A549 (cell line): ENCODE data around the gene ANKRD40. TPM values are rescaled to one million over a fixed set of nuclear protein-coding genes. Genes with fewer than 3 reads are reported as not detected.
"Not testable (repeated sequence)": the region's sequence is repeated elsewhere in the genome, so short reads cannot be mapped to it uniquely, and the experiment has no call there.

Experiments
- ATAC-seq, 2 experiments: fragments of 200-7000 bp in 1 of 2; fragments of >200 bp in 1 of 2; cut with Nextera tagmentation in 1 of 2; cut with Tn5 transposase in 1 of 2; 3 replicates each; pipeline versions ENCODE4 v1.8.0 to v1.9.1; 2018 to 2020; ENCODE audit warnings: mild to moderate bottlenecking in 1 of 2, moderate library complexity in 1 of 2
- CTCF ChIA-PET: fragments of 300-600 bp; sonication (Branson Sonifier 250); formaldehyde crosslinking; extraction: SDS; loops from one replicate; lab custom pipeline; 2021; ENCODE audit warnings: antibody characterized with exemption, inconsistent platforms; lab: Yijun Ruan, JAX
- POLR2A ChIA-PET: fragments of 350-600 bp; formaldehyde crosslinking; extraction: SDS; loops from one replicate; lab custom pipeline; 2021; ENCODE audit warnings: antibody characterized with exemption, inconsistent platforms; lab: Yijun Ruan, JAX
- DNase-seq, 2 experiments: peaks; one replicate each; pipeline versions ENCODE4 v3.0.0 to v3.0.0-alpha.2; 2011 to 2016; ENCODE audit warnings: low read depth in 1 of 2, low spot score in 1 of 2
- FAIRE-seq: peaks from 2 replicates; lab custom pipeline; 2011; peaks lifted over from hg19 to GRCh38; lab: Jason Lieb, UNC
- H3K27ac ChIP-seq, 2 experiments: fragments of >200 bp; sonication (Bioruptor Twin); formaldehyde crosslinking; 3 replicates each; pipeline ENCODE4 v1.5.1; 2016 to 2017
- H3K4me1 ChIP-seq: fragments of >200 bp; sonication (Bioruptor Twin); formaldehyde crosslinking; 3 replicates; pipeline ENCODE4 v1.6.1; 2016
- H3K4me2 ChIP-seq: fragments of >200 bp; sonication (Bioruptor Twin); formaldehyde crosslinking; 3 replicates; pipeline ENCODE4 v1.6.1; 2016
- H3K4me3 ChIP-seq: fragments of >200 bp; sonication (Bioruptor Twin); formaldehyde crosslinking; 3 replicates; pipeline ENCODE4 v1.5.1; 2016
- H3K9me3 ChIP-seq: fragments of >200 bp; sonication (Bioruptor Twin); formaldehyde crosslinking; 3 replicates; pipeline ENCODE4 v1.6.1; 2016
- CBX2 ChIP-seq: fragments of 200-600 bp; sonication (generic); IDR thresholded peaks from 2 replicates; pipeline ENCODE4 v1.6.1; 2016; ENCODE audit warnings: low read depth, mild to moderate bottlenecking, borderline replicate concordance
- CEBPB ChIP-seq, 2 experiments: fragments of >200 bp in 1 of 2; sonication (Bioruptor Twin) in 1 of 2; formaldehyde crosslinking in 1 of 2; IDR thresholded peaks; 2 replicates each; pipeline ENCODE4 v1.6.1; 2012 to 2016
- CHD4 ChIP-seq: fragments of 200-600 bp; sonication (generic); IDR thresholded peaks from 2 replicates; pipeline ENCODE4 v1.6.1; 2016; ENCODE audit warnings: antibody characterized with exemption, mild to moderate bottlenecking, borderline replicate concordance
- EP300 ChIP-seq, 2 experiments: fragments of >200 bp; sonication (Bioruptor Twin); formaldehyde crosslinking; IDR thresholded peaks; 2 replicates in 1 of 2; 3 replicates in 1 of 2; pipeline ENCODE4 v1.6.1; 2016 to 2017
- FOSB ChIP-seq: fragments of 250-450 bp; sonication (Bioruptor Pico); IDR thresholded peaks from 2 replicates; pipeline ENCODE4 v1.5.0; 2020; ENCODE audit warnings: mild to moderate bottlenecking, moderate library complexity
- FOSL2 ChIP-seq, 2 experiments: fragments of 450-650 bp in 1 of 2; fragments of >200 bp in 1 of 2; sonication (Bioruptor Twin) in 1 of 2; formaldehyde crosslinking; IDR thresholded peaks; 2 replicates each; pipeline versions ENCODE4 v1.5.0 to v1.6.1; 2016 to 2020; ENCODE audit warnings: mild to moderate bottlenecking in 1 of 2, moderate library complexity in 1 of 2
- GATA3 ChIP-seq: IDR thresholded peaks from 2 replicates; pipeline ENCODE4 v1.6.1; 2012; ENCODE audit warnings: borderline replicate concordance
- HDAC2 ChIP-seq: fragments of 200-600 bp; sonication (generic); IDR thresholded peaks from 2 replicates; pipeline ENCODE4 v1.6.1; 2016
- HOXA7 ChIP-seq: fragments of 250-450 bp; sonication (Bioruptor Pico); IDR thresholded peaks from 2 replicates; pipeline ENCODE4 v1.5.0; 2020; ENCODE audit warnings: mild to moderate bottlenecking, moderate library complexity
- HOXB13 ChIP-seq: fragments of 250-450 bp; sonication (Bioruptor Pico); IDR thresholded peaks from 2 replicates; pipeline ENCODE4 v1.5.0; 2020; ENCODE audit warnings: low read depth, mild to moderate bottlenecking, moderate library complexity
- JUN ChIP-seq, 2 experiments: fragments of >200 bp; sonication (Bioruptor Twin); formaldehyde crosslinking; IDR thresholded peaks; 2 replicates in 1 of 2; 3 replicates in 1 of 2; pipeline ENCODE4 v1.6.1; 2016 to 2017
- MAFK ChIP-seq: fragments of 450-650 bp; IDR thresholded peaks from 2 replicates; pipeline ENCODE4 v1.6.1; 2014; ENCODE audit not compliant: partially characterized antibody
- MYC ChIP-seq: IDR thresholded peaks from 2 replicates; pipeline ENCODE4 v1.6.1; 2012; ENCODE audit warnings: mild to moderate bottlenecking, inconsistent platforms, low read length, improper control_type of control experiment, borderline replicate concordance
- NR3C1 ChIP-seq: fragments of >200 bp; sonication (Bioruptor Twin); formaldehyde crosslinking; IDR thresholded peaks from 3 replicates; pipeline ENCODE4 v1.6.1; 2017
- PHF8 ChIP-seq: fragments of 200-600 bp; sonication (generic); IDR thresholded peaks from 2 replicates; pipeline ENCODE4 v1.6.1; 2016; ENCODE audit warnings: low read depth, mild to moderate bottlenecking, antibody characterized with exemption, moderate library complexity, borderline replicate concordance
- RCOR1 ChIP-seq: fragments of 150-350 bp; IDR thresholded peaks from 2 replicates; pipeline ENCODE4 v1.6.1; 2014; ENCODE audit warnings: antibody characterized with exemption, low read length, low read depth
- RNF2 ChIP-seq: fragments of 200-600 bp; sonication (generic); IDR thresholded peaks from 2 replicates; pipeline ENCODE4 v1.6.1; 2016; ENCODE audit warnings: low read depth, mild to moderate bottlenecking, antibody characterized with exemption, moderate library complexity, borderline replicate concordance
- SMC3 ChIP-seq: fragments of >200 bp; sonication (Bioruptor Twin); formaldehyde crosslinking; IDR thresholded peaks from 3 replicates; pipeline ENCODE4 v1.6.1; 2018; ENCODE audit warnings: inconsistent platforms
- TP53 ChIP-seq: fragments of 250-450 bp; sonication (Bioruptor Pico); IDR thresholded peaks from 2 replicates; pipeline ENCODE4 v1.5.0; 2021; ENCODE audit warnings: mild to moderate bottlenecking, moderate library complexity
- ZNF302 ChIP-seq: fragments of 250-450 bp; sonication (Bioruptor Pico); IDR thresholded peaks from 2 replicates; pipeline ENCODE4 v1.9.0; 2021; ENCODE audit warnings: inconsistent platforms, mild to moderate bottlenecking, moderate library complexity
- ZSCAN20 ChIP-seq: fragments of 250-450 bp; sonication (Bioruptor Pico); IDR thresholded peaks from 2 replicates; pipeline ENCODE4 v1.8.0; 2022; ENCODE audit warnings: mild to moderate bottlenecking, moderate library complexity
- WGBS: methylation state at CpG from one replicate; pipeline ENCODE4 v1.1.6; 2017; ENCODE audit errors: missing lambda C conversion rate; 5-methylcytosine and 5-hydroxymethylcytosine counted together
- polyA plus RNA-seq, 4 experiments: library from polyadenylated mRNA; depleted of rRNA in 3 of 4; stranded (reverse); fragments of >200 nt; fragmentation: RNase III in 1 of 4; extraction: RNeasy Plus Mini Kit Qiagen cat#74134 plus additional on column Dnase treatment in 1 of 4; gene quantifications; 2 replicates in 3 of 4; 3 replicates in 1 of 4; pipeline ENCODE4 v1.2.3, GENCODE V29; 2011 to 2017
- TF ChIP-seq, protein P1 (sequence below): fragments of >200 bp; sonication (Bioruptor Twin); formaldehyde crosslinking; IDR thresholded peaks from 3 replicates; pipeline ENCODE4 v1.5.1; 2016
- TF ChIP-seq, protein P2 (sequence below): fragments of >200 bp; sonication (Bioruptor Twin); formaldehyde crosslinking; IDR thresholded peaks from 2 replicates; pipeline ENCODE4 v1.6.1; 2016
- TF ChIP-seq, protein P3 (sequence below): fragments of 150-350 bp; IDR thresholded peaks from 2 replicates; pipeline ENCODE4 v1.6.1; 2014; ENCODE audit warnings: low read depth, mild to moderate bottlenecking, low read length
- TF ChIP-seq, protein P4 (sequence below): IDR thresholded peaks from 2 replicates; pipeline ENCODE4 v1.6.1; 2012; ENCODE audit warnings: low read depth, borderline replicate concordance
- TF ChIP-seq, protein P5 (sequence below): fragments of >200 bp; sonication (Bioruptor Twin); formaldehyde crosslinking; IDR thresholded peaks from 3 replicates; pipeline ENCODE4 v1.6.1; 2016
- TF ChIP-seq, protein P6 (sequence below): IDR thresholded peaks from 2 replicates; pipeline ENCODE4 v1.6.1; 2012
- TF ChIP-seq, protein P7 (sequence below): fragments of 450-650 bp; IDR thresholded peaks from 2 replicates; pipeline ENCODE4 v1.6.1; 2014; ENCODE audit warnings: antibody characterized with exemption

Gene ANKRD40
- polyA plus RNA-seq, 2 of the 4 experiments (the other 2 are of a cell fraction): 50.1 to 84.3 TPM

DNA sequence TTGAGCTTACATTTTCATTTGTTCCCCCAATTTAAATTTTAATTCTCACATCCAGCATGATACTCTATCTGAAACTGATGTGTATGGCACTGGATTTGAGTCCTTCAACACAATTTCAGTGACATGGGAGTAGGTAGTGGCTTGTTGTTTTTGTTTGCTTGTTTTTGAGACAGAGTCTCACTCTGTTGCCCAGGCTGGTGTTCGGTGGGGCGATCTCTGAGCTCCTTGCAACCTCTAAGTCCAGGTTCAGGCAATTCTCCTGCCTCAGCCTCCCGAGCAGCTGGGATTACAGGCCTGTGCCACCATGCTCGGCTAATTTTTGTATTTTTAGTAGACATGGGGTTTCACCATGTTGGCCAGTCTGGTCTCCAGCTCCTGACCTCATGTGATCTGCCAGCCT, 1.3 kb upstream of the ANKRD40 start:
- ChIA-PET POLR2A (interaction anchor here (0.7 to 3.4 kb wide), 2 partner anchors 9 to 10 kb away, joined by 7 to 23 read pairs; partner anchors contain the start of gene LUC7L3), CTCF (interaction anchor here (0.7 to 52.6 kb wide), 9 partner anchors 8 to 162 kb away, joined by 3 to 2097 read pairs (median 5); partner anchors contain the start of genes ABCC3 and SPATA20)
- not testable (repeated sequence) for ATAC-seq, H3K9me3 ChIP-seq, FAIRE-seq, DNase-seq
- peak overlapping the region; percentile 65; the same call in 1 of the 3 replicates for H3K4me3 ChIP-seq
- peak overlapping the region; percentile 90 for H3K4me2 ChIP-seq
- peak overlapping the region; percentile 96 to 98 for H3K27ac ChIP-seq
- H3K4me1 ChIP-seq: peaks cover 23% of the 10 kb centered on the region
- TF ChIP-seq, protein P1, sequence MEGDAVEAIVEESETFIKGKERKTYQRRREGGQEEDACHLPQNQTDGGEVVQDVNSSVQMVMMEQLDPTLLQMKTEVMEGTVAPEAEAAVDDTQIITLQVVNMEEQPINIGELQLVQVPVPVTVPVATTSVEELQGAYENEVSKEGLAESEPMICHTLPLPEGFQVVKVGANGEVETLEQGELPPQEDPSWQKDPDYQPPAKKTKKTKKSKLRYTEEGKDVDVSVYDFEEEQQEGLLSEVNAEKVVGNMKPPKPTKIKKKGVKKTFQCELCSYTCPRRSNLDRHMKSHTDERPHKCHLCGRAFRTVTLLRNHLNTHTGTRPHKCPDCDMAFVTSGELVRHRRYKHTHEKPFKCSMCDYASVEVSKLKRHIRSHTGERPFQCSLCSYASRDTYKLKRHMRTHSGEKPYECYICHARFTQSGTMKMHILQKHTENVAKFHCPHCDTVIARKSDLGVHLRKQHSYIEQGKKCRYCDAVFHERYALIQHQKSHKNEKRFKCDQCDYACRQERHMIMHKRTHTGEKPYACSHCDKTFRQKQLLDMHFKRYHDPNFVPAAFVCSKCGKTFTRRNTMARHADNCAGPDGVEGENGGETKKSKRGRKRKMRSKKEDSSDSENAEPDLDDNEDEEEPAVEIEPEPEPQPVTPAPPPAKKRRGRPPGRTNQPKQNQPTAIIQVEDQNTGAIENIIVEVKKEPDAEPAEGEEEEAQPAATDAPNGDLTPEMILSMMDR: 0 out of 3 replicates have a peak, but pooled peaks have one; percentile 1
- WGBS: 92% methylated on average over 4 of the region's 4 CpGs

DNA sequence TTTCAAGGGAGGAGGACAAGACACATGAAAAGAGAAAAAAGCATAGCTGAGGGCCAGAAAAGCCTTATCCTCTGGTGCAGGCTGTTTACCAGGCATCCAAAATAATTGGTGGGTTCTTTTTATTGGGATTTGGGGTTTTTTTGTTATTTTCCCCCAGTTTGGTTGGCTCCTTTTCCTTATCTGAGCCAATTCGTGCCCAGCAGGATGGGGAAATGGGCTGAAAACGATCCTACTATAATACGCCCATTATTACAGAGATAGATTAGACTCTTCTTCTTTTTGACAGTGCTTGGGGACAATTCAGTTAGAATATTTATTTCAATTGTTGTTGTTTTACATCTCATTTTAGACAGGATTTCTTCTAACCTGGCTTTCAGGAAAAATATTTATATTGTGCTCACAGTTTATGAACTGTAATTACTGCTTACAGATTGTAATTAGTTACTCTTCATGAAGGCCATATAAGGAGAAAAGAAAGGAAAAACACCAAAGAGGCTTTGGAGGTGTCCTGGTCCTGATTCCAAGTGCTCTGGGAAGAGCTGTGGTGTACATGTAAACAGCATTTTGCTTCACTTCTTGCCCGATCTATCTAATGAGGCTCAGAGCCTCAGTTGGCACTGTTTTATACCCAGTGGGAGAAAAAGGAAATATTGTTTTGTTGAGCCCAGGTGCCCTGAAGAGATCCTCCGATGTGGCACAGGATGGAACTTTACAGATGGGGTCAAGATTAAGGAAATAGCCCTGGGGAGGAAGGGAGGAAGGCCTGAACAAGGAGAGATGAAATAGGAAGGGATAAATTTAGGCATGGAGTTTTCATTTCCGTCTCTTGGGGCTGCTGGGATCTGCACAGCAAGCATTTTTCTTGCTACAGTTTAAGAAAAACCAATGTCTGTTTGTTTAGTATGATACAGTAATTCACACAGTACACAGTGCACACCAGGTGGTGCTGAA, 611 bp upstream of the ANKRD40 start:
- CTCF ChIA-PET: interaction anchor here (0.9 to 52.6 kb wide), 8 partner anchors 8 to 162 kb away, joined by 3 to 2097 read pairs (median 5); partner anchors contain the start of genes ABCC3 and SPATA20
- Histone ChIP-seq H3K4me1 (peaks cover 30% of the 10 kb centered on the region), H3K9me3 (no peaks in the 10 kb centered on the region), H3K4me2 (peak overlapping the region; percentile 90), H3K27ac (peak overlapping the region; percentile 96 to 98), H3K4me3 (peak overlapping the region; percentile 65)
- POLR2A ChIA-PET: interaction anchor here (1.0 to 3.4 kb wide), 2 partner anchors 11 to 159 kb away, joined by 4 to 23 read pairs; partner anchors contain the start of gene LUC7L3
- FAIRE-seq (no peak), ATAC-seq (peak; percentile 11 to 19; a peak in 4 of 6 replicates), DNase-seq (peak in 1 of 2 experiments; percentile 44)
- WGBS: 6% methylated on average over 6 of the region's 6 CpGs
- TF ChIP-seq NR3C1 (no peak), ZSCAN20 (CRISPR knock-in tag) (no peak), HDAC2 (no peak), HOXB13 (CRISPR knock-in tag) (no peak), CEBPB (IDR thresholded peaks at IDR 0.05) (no peak), MAFK (peak; percentile 93), RNF2 (no peak), SMC3 (0 out of 3 replicates have a peak, but pooled peaks have one; percentile 7), HOXA7 (CRISPR knock-in tag) (0 out of 2 replicates have a peak, but pooled peaks have one; percentile 32), GATA3 (no peak), FOSL2 (IDR thresholded peaks at IDR 0.05) (no peak), FOSL2 (CRISPR knock-in tag; IDR thresholded peaks at IDR 0.05) (no peak), MYC (no peak), FOSB (CRISPR knock-in tag) (no peak), TP53 (CRISPR knock-in tag) (no peak), ZNF302 (no peak), JUN (IDR thresholded peaks at IDR 0.05) (no peak), EP300 (IDR thresholded peaks at IDR 0.05) (no peak), RCOR1 (no peak), CHD4 (no peak), PHF8 (0 out of 2 replicates have a peak, but pooled peaks have one; percentile 4), CBX2 (no peak)
- TF ChIP-seq, protein P2, sequence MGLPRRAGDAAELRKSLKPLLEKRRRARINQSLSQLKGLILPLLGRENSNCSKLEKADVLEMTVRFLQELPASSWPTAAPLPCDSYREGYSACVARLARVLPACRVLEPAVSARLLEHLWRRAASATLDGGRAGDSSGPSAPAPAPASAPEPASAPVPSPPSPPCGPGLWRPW: no peak
- TF ChIP-seq, protein P3, sequence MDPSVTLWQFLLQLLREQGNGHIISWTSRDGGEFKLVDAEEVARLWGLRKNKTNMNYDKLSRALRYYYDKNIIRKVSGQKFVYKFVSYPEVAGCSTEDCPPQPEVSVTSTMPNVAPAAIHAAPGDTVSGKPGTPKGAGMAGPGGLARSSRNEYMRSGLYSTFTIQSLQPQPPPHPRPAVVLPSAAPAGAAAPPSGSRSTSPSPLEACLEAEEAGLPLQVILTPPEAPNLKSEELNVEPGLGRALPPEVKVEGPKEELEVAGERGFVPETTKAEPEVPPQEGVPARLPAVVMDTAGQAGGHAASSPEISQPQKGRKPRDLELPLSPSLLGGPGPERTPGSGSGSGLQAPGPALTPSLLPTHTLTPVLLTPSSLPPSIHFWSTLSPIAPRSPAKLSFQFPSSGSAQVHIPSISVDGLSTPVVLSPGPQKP: no peak
- TF ChIP-seq, protein P4, sequence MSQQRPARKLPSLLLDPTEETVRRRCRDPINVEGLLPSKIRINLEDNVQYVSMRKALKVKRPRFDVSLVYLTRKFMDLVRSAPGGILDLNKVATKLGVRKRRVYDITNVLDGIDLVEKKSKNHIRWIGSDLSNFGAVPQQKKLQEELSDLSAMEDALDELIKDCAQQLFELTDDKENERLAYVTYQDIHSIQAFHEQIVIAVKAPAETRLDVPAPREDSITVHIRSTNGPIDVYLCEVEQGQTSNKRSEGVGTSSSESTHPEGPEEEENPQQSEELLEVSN: no peak
- TF ChIP-seq, protein P5, sequence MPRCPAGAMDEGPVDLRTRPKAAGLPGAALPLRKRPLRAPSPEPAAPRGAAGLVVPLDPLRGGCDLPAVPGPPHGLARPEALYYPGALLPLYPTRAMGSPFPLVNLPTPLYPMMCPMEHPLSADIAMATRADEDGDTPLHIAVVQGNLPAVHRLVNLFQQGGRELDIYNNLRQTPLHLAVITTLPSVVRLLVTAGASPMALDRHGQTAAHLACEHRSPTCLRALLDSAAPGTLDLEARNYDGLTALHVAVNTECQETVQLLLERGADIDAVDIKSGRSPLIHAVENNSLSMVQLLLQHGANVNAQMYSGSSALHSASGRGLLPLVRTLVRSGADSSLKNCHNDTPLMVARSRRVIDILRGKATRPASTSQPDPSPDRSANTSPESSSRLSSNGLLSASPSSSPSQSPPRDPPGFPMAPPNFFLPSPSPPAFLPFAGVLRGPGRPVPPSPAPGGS: 0 out of 3 replicates have a peak, but pooled peaks have one; percentile 2
- TF ChIP-seq, protein P6, sequence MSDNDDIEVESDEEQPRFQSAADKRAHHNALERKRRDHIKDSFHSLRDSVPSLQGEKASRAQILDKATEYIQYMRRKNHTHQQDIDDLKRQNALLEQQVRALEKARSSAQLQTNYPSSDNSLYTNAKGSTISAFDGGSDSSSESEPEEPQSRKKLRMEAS: no peak
- TF ChIP-seq, protein P7, sequence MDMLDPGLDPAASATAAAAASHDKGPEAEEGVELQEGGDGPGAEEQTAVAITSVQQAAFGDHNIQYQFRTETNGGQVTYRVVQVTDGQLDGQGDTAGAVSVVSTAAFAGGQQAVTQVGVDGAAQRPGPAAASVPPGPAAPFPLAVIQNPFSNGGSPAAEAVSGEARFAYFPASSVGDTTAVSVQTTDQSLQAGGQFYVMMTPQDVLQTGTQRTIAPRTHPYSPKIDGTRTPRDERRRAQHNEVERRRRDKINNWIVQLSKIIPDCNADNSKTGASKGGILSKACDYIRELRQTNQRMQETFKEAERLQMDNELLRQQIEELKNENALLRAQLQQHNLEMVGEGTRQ: no peak
